NCI-H1105 treated with DMSO at 0.1 percent for 48 hours (cell line): ENCODE results near the gene SLC35A3.
"Not testable (repeated sequence)": the region's sequence is repeated elsewhere in the genome, so short reads cannot be mapped to it uniquely, and the experiment has no call there.

Source experiments
- DNase-seq: peaks from one replicate; lab custom pipeline; 2025; lab: John Stamatoyannopoulos, UW

The SLC35A3 gene

GRCh38 chr1:99972066-99972465 is 2.3 kb downstream of the SLC35A3 start:
- not testable (repeated sequence) for DNase-seq

- no peak for DNase-seq
Measured at GRCh38 chr1:99975529-99975928, 5.7 kb downstream of the SLC35A3 start.

- DNase-seq, result not testable (repeated sequence)
Measured at GRCh38 chr1:99977326-99977725, 7.5 kb downstream of the SLC35A3 start.

GRCh38 chr1:99978218-99978617 is 8.4 kb downstream of the SLC35A3 start:
- DNase-seq, result no peak

- no peak for DNase-seq
Measured at GRCh38 chr1:99979091-99979490, 9.3 kb downstream of the SLC35A3 start.

- DNase-seq, result no peak
Measured at GRCh38 chr1:99980928-99981327, 11.1 kb downstream of the SLC35A3 start.

GRCh38 chr1:99986656-99987225 is 16.9 kb downstream of the SLC35A3 start:
- no peak for DNase-seq

GRCh38 chr1:99988210-99988765 is 18.5 kb downstream of the SLC35A3 start:
- DNase-seq, result no peak

GRCh38 chr1:99992044-99992722 is 22.4 kb downstream of the SLC35A3 start:
- DNase-seq, result no peak

GRCh38 chr1:99992760-99993467 is 23.1 kb downstream of the SLC35A3 start:
- DNase-seq, result no peak

- DNase-seq, result no peak
Measured at GRCh38 chr1:99993468-99993845, 23.7 kb downstream of the SLC35A3 start.

GRCh38 chr1:99994496-99994895 is 24.7 kb downstream of the SLC35A3 start:
- no peak for DNase-seq

GRCh38 chr1:99996951-99997350 is 27.2 kb downstream of the SLC35A3 start:
- no peak for DNase-seq

GRCh38 chr1:100001462-100001861 is 31.7 kb downstream of the SLC35A3 start:
- no peak for DNase-seq

- DNase-seq, result no peak
Measured at GRCh38 chr1:100005424-100005823, 35.6 kb downstream of the SLC35A3 start.

GRCh38 chr1:100006688-100007087 is 36.9 kb downstream of the SLC35A3 start:
- DNase-seq, result no peak

GRCh38 chr1:100009458-100009857 is 39.7 kb downstream of the SLC35A3 start:
- no peak for DNase-seq

- no peak for DNase-seq
Measured at GRCh38 chr1:100010804-100011203, 41.0 kb downstream of the SLC35A3 start.

- DNase-seq, result no peak
Measured at GRCh38 chr1:100019220-100019619, 49.4 kb downstream of the SLC35A3 start.

- DNase-seq, result no peak
Measured at GRCh38 chr1:100023482-100023881, 53.7 kb downstream of the SLC35A3 start.

GRCh38 chr1:100027212-100027611 is 57.4 kb downstream of the SLC35A3 start:
- no peak for DNase-seq

- DNase-seq, result no peak
Measured at GRCh38 chr1:100028765-100029164, 59.0 kb downstream of the SLC35A3 start.

- peak; percentile 52 for DNase-seq
Measured at GRCh38 chr1:100034470-100034869, 64.7 kb downstream of the SLC35A3 start.
